Coronary artery (tissue), 2 donors: Measurements from ENCODE around the gene NUTM1.
"Not testable (repeated sequence)": the region's sequence is repeated elsewhere in the genome, so short reads cannot be mapped to it uniquely, and the experiment has no call there.

ENCODE experiments used
- DNase-seq: peaks from one replicate; pipeline ENCODE4 v3.0.0-alpha.2; 2017; ENCODE audit warnings: low spot score
- H3K27ac ChIP-seq, 2 donors: fragments of 200-600 bp; sonication (generic); one replicate each; pipeline ENCODE4 v1.5.1; 2016 to 2019
- H3K4me3 ChIP-seq: fragments of 200-600 bp; sonication (generic); 2 replicates; pipeline ENCODE4 v1.5.1; 2016; ENCODE audit warnings: mild to moderate bottlenecking, moderate library complexity
- TF ChIP-seq, protein P1 (sequence below): fragments of 200-600 bp; sonication (generic); IDR thresholded peaks from one replicate; pipeline ENCODE4 v1.5.1; 2019; ENCODE audit warnings: antibody characterized with exemption

NUTM1 gene

DNA sequence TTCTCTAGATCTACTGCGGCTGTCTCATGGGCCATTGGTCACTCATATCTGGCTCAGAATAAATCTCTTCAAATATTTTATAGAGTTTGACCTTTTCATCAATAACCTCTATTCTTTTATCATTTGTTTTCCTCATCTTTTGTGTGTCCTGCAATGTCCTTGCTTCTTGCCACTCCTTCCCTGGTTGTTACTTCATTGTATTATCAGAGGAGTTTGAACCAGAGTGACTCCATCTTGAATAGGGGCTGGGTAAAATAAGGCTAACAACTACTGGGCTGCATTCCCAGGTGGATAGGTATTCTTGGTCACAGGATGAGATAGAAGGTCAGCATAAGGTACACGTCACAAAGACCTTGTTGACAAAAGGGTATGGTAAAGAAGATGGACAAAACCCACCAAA lies 33.7 kb downstream of the NUTM1 start:
- no peak overlapping the region for H3K27ac ChIP-seq
- DNase-seq: no peak
- H3K4me3 ChIP-seq: no peak overlapping the region
- TF ChIP-seq, protein P1, sequence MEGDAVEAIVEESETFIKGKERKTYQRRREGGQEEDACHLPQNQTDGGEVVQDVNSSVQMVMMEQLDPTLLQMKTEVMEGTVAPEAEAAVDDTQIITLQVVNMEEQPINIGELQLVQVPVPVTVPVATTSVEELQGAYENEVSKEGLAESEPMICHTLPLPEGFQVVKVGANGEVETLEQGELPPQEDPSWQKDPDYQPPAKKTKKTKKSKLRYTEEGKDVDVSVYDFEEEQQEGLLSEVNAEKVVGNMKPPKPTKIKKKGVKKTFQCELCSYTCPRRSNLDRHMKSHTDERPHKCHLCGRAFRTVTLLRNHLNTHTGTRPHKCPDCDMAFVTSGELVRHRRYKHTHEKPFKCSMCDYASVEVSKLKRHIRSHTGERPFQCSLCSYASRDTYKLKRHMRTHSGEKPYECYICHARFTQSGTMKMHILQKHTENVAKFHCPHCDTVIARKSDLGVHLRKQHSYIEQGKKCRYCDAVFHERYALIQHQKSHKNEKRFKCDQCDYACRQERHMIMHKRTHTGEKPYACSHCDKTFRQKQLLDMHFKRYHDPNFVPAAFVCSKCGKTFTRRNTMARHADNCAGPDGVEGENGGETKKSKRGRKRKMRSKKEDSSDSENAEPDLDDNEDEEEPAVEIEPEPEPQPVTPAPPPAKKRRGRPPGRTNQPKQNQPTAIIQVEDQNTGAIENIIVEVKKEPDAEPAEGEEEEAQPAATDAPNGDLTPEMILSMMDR: no peak

DNA sequence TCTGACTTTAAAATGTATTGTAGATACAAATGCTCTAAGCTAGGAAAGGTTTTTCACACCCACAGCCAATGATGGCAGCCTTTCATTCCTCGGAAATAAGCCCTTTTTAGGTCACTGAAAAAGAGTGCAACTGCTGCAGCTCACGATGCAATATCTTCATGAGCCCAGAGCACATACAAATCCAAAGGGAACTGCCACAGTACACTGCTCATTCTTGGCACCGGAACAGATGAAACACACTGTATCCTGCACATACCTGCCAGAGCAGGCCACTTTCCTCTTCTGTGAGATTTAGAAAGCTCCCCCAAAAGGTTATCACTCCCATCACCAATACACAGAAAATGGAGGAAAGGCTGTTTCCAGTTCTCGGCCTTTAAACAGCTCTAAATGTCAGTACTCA lies 37.4 kb downstream of the NUTM1 start:
- DNase-seq, H3K4me3 ChIP-seq, H3K27ac ChIP-seq: not testable (repeated sequence)

DNA sequence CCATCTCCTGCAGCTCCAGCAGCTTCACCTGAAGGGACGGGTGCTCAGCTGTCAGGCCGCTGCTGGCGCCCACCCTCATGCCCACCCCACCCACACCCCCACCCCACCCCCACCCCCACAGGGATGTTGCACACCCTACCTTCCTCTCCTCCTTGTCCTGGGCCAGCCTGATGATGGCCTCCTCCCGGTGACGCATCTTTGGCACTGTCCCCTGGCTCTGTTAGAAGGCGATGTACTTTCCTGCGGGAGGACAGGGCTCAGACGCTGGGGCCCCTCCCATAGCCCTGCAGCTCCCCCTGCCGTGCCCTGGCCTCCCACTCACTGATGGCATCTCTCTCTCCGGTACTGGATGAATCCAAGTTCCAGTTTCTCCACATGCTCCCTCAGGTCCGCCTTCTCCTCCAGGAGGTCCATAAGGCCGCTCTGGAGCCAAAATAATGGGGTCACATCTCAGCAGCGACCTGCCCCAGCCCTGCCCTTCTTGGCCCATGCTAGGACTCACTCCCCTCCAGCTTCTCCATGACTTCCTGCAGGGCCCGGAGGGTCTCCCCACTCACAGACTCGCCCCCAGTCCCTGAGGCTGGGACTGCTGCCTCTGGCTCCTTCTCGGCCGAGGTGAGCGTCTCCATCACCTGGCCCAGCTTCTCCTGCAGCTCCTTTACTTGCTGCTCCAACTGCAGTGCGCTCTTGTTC lies 38.9 kb downstream of the NUTM1 start:
- not testable (repeated sequence) for H3K27ac ChIP-seq, DNase-seq, H3K4me3 ChIP-seq

DNA sequence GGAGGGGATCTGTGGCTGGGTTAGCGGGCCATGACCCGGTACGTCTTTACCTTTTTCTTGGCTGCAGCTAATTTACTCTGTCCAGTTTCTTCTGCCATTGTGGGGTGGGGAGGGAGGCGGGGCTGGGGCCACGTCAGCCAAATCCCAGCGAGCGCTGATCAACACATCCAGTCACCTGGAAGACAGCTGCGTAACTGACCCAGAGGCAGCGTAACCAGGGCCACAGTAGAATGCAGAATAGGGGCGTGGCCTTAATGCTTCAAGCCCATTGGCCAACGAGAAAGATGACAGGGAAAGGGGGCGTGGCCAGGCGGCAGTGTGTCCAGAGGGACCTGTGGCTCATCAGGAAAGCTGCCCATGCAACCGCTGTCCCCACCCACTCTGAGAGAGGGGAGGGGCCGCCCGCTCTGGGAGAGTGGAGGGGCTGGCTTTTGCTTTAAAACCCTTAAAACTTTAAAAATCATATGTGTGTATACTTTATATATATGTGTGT lies 46.5 kb downstream of the NUTM1 start:
- H3K4me3 ChIP-seq, DNase-seq, H3K27ac ChIP-seq: not testable (repeated sequence)

DNA sequence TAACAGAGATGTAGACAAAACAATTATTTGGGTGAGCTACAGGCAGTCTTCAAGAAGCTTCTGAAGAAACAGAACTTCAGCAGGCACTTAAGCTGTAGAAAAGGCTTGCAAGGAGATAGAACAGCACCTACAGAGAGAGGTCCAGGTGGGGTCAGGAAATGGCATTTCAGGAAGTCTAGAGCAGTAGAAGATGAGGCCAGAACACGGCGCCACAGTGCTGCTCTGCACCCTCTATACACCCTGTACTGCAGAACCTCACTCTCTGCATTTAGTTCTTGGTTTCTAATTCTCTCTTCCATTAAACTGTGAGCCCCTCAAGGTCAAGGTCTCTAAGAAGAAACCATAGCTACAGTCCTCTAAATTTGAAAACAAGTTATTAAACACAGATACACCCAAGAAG lies 49.9 kb downstream of the NUTM1 start:
- not testable (repeated sequence) for H3K4me3 ChIP-seq

DNA sequence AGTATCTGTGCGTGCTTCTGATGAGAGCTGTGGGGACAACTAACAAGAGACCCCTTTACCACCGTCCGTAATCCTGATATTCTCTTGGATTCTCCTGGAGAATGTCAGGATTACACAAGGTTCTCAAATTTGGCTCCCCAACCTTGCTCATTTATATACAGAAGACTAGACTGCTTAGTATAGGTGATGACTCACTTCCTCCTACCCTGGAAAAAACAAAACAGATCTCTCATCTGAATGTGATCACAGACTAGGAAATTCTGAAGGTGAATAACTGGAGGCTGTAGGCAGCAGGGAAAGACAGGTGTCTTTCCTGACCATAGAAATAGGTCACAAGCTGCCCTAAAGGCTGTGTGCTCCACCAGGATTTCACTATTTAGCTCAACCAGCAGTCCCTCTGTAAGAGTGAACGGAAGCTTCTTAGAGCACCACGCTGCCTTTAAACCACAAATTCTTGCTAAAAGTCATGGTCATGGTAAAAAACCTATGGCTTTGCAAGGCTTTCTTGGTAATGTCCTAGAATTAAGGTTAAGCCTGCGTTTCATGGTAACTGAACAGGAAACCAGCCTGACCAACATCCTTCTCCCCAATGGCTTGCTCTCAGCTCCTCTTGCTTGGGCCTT lies 54.6 kb downstream of the NUTM1 start:
- not testable (repeated sequence) for H3K4me3 ChIP-seq, H3K27ac ChIP-seq, DNase-seq

More for the DNA sequence above, 49.9 kb downstream of the NUTM1 start:
- not testable (repeated sequence) for H3K27ac ChIP-seq, DNase-seq

DNA sequence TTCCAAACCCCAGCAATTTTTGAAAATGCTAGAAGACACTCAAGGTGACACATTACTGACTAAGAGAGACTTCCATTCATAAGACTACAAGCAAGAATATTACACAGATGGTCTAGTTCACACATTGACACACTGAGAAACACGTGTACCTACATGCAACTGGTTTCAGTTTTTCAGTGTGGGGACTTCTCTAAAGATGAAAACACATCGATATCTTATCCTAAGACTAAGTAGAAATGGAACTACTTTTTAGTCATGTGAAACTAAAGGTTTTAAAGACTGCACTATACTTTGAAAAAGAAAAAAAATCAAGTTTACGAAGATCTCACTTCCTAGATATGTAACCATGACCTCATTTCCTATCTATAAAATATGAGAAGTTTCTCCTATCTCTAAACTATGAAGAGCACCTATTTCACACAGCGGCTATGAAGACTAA lies 60.1 kb downstream of the NUTM1 start:
- H3K27ac ChIP-seq, H3K4me3 ChIP-seq, DNase-seq: not testable (repeated sequence)

DNA sequence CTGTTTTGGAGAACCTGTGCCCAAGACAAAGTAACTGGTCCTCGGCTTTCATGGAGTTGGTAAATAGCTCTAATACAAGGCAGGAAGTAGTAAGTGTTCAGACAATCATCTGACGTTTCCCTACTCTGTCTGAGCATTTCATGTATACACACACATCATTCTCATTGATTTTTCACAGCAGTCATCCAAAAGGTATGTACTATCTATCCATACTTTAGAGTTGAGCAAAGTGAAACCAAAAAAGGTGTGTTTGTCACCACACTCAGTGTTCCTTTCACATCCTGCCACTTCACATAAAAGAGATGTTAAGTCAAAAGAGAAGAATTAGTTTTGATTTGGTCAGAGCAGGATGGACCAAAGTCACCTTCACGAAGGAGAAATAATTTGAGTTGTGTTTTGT lies 60.8 kb downstream of the NUTM1 start:
- H3K27ac ChIP-seq, H3K4me3 ChIP-seq, DNase-seq: not testable (repeated sequence)
